G401 (cell line): ENCODE results near the gene NCAM2. TPM values are rescaled to one million over a fixed set of nuclear protein-coding genes. Genes with fewer than 3 reads are reported as not detected.

ENCODE experiments used
- DNase-seq: peaks from one replicate; pipeline ENCODE4 v3.0.0-alpha.2; 2015; ENCODE audit warnings: low spot score
- in situ Hi-C: cut with HindIII; loops from 2 replicates; pipeline ENCODE4 v1.10.0; 2016; ENCODE audit warnings: low sequenced_read_pairs, mixed read lengths
- total RNA-seq: library from RNA; depleted of rRNA; stranded (reverse); fragments of >200 nt; shearing (Covaris generic); gene quantifications from 2 replicates; pipeline ENCODE4 v1.2.3, GENCODE V29; 2014

Gene NCAM2
- total RNA-seq, 1 experiment from 2014 or later, result 6.7 TPM

DNA sequence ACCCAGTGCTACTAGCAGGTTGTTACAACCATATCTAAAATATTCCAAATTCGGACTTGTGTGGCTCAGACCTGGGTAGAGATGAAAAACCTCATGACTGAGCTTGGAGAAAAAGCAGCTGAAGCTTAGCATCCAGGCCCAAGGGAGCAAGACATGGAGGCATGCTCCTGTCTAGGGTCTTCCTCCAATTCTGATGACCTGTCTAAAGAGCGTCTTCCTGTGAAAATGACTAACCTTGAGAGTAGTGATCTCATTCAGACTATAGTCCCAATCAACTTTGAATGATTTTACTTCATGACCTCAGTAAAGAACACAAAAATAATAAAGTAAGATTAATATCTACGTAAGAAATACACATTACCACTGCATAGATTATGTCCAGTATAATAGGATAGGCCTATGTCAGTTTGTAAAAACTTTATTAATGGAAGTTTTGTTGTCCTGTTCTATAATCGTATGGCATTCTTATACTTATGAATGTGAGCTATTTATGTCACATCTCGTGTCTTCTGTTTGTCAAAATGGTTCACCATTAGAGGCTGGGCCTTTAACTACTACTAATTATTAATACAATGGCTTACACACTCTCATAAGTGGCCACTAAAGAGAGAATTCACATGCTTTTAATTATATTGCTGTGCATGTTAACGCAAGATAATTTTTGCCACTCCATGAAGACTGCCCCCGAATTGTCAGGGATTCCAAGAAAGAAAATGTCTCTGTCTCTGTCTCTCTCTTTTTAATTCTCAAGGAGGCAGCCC is 201.3 kb downstream of the NCAM2 start:
- no peak for DNase-seq
- in situ Hi-C loops, result no loop called here

DNA sequence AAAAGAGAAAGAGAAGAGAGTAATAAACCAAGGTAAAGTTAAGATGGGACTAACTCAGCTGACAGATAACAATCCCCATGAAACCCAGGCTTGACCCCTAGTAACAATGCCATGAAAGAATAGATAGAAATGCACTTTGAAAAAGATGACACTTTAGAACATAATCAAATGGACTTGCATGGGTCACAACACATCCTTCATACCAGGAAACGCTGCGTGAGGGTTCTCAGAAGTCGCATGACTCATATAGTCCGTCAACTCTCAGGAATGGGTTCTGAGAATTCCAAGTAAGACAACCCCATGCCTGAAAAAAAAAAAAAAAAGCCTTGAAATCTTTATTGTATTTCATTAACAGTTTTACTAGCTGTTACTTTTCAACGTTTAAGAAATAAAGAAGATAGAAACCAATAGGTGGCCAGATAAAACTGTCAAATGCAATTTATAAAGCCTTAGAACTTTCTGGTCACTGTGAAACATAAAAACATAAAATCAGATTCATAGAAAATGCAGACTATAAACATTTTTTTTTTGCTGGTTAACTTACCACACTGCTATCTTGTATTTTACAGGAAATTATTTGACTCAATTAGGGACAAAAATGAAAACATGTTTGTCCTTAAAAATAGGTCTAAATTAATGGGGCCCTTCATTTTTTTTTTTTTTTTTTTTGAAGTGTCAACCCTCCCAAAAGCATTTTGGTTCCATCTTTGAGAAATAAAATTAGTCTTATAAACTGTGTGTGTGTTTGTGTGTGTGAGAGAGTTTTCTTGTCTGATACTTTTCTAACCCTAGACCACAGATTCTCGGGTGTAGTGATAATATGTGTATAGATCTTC is 202.1 kb downstream of the NCAM2 start:
- in situ Hi-C loops, result no loop called here
- no peak for DNase-seq

DNA sequence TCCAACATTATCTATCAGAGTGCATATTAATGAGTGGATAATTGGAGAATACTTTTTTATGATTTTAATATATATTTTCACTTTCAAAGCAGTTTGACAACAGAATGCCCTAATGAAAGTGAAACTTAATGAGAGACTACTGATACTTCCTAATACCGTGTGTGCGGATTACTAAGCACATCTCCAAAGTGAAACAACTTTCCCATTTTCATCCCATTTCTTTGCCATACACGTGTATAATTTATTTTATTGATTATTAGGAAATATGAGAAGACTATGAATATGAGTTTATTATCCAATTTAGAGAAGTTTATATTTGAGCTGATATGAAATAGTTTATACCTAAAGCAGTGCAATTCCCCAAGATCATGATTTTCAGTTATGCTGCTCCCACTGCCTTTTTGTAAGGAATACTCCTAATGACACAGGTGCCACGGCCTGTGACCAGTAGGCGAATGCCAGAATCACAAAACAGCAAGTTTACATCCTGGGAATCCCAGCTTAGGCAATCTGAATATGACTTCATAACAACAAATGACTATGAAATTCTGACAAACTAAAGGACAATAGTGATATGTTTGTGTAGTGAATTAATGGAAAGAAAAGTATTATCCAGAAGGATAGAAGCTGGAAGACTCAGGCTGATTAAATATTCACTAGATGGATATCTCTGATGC is 202.9 kb downstream of the NCAM2 start:
- in situ Hi-C loops, result no loop called here
- no peak for DNase-seq

DNA sequence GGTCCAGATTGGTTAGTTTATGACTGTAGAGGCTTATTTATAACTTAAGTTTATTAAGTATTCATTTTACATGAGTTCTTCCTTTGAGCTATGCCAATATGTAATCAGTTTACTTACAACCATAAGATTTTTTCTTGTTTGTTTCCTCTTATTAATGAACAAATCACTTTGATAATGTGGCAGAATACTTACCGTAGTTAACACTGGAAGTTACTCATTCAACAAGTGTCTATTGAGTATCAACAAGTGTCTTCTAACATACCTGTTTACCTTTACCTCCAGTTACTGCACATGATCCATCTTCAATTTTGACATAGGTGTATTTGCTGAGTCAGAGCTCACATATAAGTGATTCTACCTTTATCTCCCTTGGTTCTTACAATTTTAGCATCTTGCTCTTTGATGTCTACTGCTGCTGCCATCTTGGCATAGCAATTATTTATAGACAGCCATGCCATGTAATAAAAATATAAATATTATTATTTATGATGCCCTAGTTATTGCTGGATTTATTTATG is 205.7 kb downstream of the NCAM2 start:
- in situ Hi-C loops, result no loop called here
- no peak for DNase-seq

DNA sequence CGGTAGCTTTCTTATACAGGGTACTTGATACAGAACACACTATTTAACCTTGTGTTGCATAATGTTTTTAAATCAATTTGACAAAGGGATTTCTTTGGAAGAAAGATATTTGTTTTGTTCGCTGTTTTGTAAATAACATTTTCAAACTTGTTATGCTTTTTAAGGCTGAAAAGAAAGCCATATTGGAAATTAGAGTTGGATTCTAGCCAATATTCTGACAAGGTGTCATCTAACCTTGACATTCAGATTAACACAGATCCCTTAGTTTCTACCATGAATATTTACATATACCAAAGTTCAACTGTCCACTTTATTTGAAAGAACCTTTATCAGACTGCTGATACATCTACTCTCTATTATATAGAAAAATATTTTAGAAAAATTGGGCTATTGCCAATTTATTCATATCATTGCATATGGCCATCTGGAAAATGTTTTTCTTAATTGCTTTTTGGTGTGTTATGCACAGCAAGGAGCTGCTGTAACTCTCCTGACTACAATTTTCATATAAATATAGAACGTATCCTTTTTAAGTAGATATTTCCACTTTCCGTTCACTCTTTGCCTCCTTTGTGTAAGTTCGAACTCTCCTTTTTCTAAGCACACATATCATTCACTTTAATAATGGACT is 206.3 kb downstream of the NCAM2 start:
- in situ Hi-C loops, result no loop called here
- DNase-seq, result no peak

DNA sequence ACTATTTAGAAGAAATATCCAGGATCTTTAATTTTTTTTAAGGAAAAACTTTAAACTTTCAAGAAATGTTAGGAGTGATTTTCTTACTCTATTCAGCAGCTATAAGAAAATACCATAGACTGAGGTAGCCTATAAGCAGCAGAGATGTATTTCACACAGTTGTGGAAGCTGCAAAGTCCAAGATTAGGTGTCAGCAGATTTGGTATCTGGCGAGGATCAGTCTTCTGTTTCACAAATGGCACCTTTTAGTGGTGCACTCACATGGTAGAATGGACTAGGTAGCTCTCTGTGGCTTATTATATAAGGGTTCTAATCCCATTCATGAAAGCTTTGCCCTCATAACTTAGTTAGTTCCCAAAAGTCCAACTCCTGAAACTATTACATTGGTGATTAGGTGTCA is 207.4 kb downstream of the NCAM2 start:
- in situ Hi-C loops, result no loop called here
- no peak for DNase-seq

DNA sequence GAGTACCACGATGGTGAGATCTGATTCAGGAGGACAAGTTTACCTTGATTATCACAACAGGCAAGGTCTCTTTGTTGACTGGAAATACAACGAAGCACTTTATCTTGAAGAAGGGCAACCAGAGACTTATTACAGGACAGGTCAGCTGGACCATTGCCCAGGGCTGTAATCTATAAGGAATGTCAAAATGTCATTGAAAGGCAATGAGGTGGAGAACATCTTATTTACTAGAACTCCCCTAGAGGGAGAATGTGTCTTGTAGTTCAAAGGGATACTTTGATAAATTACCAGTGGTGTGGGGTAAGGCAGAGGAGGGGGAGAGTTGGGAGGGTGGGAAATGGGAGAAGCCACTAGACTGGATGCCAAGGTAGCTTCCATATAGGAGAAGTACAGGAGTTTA is 212.3 kb downstream of the NCAM2 start:
- no peak for DNase-seq
- in situ Hi-C loops, result no loop called here

DNA sequence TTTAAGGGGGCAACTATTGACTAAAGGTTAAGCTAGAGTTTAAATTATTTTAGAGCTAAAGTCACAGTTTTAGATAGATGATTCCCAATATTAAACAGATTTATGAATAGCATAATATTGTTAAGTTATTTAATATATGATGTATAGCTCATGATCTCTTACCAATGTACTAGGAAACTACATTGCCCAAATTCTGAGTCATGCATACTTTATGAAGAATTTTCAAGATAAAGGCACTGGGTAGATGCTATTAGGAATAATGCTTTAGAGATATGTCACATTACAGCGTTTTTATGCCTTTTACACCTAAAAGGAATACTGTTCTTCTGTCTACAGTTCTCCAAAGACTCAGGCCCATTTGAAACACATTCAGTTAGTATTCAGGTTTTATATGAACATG is 215.1 kb downstream of the NCAM2 start:
- no peak for DNase-seq
- in situ Hi-C loops, result no loop called here

DNA sequence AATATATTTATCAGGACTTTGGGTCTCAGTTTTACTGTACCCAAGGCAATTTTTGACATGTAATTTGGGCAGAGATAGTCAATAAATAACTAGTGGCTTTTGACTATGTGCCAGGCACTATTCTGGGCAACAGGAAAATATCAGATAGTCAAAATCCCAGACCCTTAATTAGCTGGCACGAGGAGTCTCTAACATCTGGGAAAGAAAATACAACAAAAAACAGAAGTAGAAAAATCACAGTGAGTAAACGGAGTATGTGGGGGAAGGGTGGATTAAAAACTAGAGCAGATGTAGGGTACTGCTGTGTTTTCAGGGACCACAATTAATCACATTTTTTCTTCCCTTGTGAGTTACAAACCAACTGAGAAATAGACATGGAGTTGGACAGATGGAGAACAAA is 217.8 kb downstream of the NCAM2 start:
- DNase-seq, result no peak

DNA sequence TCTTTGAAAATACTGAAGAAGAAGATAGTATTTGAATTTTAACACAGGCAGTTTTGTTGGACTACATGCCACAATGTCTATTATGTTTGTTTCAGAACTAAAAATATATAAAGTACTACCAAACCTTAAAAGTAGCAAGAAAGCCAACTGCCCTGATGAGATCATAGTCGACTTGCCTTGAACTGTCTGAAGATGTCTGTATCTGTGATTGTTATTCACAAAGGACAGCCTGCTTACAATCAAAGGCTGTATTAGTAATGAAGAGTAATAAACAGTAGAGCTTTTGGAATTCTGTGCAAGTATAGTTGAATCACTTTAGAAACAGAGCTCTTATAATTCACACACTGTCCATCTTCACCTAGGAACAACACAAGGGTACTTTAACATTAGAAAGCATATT is 228.3 kb downstream of the NCAM2 start:
- in situ Hi-C loops, result no loop called here

More for the DNA sequence above, 217.8 kb downstream of the NCAM2 start:
- in situ Hi-C loops, result no loop called here

DNA sequence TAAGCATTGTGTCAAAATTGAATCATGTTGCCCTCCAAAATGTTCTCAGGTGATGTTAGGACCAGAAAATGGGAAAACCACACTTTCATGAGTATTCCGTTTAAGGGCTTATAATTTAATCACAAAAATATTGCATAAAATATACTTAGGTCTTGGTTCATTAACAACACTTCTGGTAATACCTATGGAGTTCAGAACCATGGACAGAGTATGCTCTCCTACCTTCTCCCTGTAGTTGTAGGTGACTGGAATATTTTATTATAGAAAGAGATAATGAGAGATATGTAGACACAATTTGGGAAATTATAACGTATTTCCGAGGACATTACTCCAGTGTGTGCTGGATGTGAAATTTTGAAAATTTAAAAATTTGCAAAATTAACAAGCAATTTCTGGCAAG is 232.5 kb downstream of the NCAM2 start:
- in situ Hi-C loops, result no loop called here
- DNase-seq, result no peak

More for the DNA sequence above, 228.3 kb downstream of the NCAM2 start:
- DNase-seq, result no peak

DNA sequence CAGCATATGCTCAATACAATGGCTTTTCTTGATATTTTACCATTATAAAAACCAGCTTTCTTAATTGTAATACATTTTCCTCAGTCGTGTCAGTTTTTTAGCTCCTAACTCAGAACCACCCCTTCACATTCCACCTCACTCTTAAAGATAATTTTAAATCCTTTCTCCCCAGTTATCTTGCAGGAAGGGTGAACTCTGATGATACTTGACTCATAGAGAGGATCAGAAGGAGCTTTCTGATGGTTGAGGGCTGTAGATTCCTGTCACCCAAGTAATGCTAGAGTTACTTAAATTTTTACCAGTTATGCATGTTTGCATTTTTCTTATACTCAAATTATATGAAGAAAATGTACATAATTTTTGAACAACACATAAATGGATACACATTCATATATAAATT is 233.7 kb downstream of the NCAM2 start:
- DNase-seq, result no peak
- in situ Hi-C loops, result no loop called here

DNA sequence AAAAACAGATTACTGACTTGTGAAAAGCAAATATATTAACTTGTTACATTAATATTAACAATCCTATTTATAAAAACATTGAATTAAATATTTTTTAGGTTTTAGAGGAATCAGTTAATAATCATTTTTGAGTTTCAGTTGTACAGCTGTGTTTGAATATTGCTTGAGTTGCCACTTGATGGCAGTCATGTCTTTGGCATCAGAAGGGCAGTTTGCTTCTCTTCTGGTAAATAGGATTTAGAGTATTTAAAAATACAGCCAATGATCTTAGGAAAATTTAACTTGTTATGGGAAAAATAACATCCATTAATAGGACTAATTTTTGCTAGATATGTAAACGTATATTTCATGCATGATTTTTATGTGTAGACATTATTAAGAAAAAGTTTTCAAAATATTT is 234.1 kb downstream of the NCAM2 start:
- in situ Hi-C loops, result no loop called here
- no peak for DNase-seq

DNA sequence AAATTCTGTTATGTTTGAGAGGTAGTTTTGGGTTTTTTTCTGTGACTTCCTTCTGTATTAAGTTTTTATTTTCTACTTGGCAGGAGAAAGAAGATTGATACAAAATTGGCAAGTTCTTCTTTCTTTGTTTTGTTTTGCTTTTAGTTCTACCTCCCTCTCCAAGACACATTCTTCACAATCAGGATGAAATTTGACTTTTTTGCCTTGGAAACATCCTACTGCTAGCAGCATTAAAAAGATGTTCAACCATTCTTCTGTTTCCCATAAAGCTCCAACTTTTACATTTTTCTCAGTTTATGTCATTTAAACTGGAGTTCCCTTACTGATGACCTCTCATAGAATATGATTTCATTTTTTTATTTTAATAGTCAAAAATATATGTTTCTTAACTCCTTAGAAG is 234.8 kb downstream of the NCAM2 start:
- no peak for DNase-seq
- in situ Hi-C loops, result no loop called here

DNA sequence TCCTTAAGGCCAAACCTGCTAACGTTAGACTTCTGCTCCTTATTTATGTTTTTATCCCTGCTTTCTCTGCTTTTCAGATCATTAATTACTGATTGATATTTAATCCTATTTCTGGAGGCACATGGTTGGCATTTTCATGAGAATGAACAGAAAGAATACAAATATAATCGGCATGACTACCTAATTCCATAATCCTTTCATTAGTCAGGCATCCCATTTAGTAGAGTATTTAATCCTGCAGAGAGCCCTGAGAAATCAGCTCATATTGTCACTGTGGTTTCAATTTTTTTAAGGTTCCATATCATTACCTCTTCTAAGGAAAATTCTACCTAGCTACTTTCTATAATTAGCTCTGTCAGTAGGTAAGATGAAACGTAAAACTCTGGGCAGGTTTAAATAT is 238.8 kb downstream of the NCAM2 start:
- no peak for DNase-seq
- in situ Hi-C loops, result no loop called here

DNA sequence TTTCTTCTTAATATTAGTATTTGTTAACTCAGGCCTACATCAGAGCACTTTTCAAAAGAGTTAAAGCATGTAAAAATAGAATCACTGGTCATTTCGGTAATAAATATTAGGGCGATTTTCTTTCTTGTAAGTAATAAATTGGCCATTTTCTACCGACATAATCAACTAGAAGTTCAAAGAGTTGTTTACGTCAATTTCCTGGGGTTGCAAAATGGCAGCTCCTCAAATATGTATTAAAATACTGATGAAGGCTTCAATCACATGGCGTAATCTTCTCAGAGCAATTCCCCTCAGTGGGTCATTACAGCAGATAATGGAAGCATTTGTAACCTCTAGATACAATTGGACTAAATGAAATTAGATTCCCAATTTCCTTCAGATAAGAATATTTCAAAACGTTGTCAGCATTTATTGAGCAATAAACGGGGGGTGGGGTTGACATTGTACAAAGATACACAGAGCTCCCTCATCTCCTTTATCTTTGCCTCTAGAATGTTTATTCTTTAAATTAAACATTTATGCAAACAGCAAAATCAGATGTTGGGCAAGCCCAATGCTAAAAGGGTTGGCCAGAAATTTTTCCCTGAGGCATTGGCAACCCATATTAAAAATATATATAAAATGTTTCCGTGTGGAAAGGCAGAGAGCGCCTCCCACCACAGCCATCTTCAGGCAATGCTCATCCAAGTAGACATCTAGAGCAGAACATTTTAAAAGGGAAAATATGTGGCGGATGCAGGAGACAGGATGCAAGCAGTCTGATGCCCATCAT is 240.6 kb downstream of the NCAM2 start:
- in situ Hi-C loops, result no loop called here
- no peak for DNase-seq

DNA sequence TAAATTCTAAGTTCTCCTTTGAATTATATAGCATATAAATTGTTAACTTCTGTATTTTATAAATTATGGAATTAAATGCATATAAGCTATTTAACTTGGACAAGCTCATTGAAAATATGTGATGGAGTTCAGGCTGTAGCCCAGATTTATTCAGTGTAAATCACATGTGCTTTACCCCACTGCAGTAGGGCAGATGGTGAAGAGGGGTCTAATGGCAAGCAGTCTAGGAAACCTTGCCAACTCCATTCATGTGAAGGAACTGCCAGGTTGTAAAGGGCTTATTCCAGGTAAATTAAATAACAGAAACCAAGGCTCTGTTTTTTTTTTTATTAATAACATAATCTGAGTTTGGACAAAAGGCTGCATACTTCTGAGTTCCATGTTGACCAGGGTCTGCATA is 243.2 kb downstream of the NCAM2 start:
- in situ Hi-C loops, result no loop called here
- no peak for DNase-seq

DNA sequence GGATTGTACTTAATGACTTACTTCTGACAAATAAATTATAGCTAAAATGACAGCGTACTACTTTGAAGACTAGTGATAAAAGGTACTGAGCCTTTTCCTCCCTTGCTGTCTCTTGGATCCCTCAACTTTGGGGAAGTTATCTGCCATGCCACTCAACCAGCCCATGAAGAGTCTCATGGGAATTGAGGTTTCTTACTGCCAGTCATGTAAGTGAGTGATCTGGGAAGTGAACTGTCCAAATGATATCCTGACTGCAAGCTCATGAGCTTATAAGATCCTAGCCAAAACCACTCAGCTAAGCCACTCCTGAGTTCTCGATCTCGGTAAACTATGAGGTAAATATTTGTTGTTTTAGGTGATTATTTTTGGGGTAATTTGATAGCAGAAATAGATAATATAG is 247.8 kb downstream of the NCAM2 start:
- DNase-seq, result no peak
- in situ Hi-C loops, result no loop called here

DNA sequence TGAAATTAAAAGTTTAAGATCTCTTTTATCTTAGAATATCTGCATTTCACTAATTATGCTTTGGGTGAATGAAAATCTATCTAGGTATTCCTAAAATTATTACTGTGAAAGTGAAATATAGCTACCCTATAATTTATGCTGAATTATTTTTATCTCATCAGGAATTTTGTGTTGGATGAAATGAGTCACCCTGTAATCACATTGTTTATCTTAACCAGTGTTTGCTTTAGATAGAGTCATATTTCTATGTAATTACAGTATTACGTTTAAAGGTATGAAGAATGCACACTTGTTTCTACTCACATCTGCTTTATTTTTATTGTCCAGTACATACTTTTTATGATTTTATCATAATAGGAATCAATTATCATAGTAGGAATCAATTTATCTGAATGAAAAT is 249.2 kb downstream of the NCAM2 start:
- in situ Hi-C loops, result no loop called here

More for the DNA sequence above, 249.2 kb downstream of the NCAM2 start:
- DNase-seq, result no peak
